PC-3 (cell line): ENCODE measurements around the gene FARS2.

Experiments used
- CTCF ChIP-seq: fragments of 300-600 bp; sonication (generic); conservative IDR thresholded peaks from 2 replicates; pipeline ENCODE4 v1.5.1; 2017; ENCODE audit warnings: antibody characterized with exemption, low read depth, mild to moderate bottlenecking, low read length
- EZH2 ChIP-seq: fragments of 300-600 bp; sonication (generic); IDR thresholded peaks from one replicate; pipeline ENCODE4 v1.6.1; 2017; ENCODE audit warnings: antibody characterized with exemption, mild to moderate bottlenecking, low read length; ENCODE audit not compliant: unreplicated experiment
- EZH2phosphoT487 ChIP-seq: fragments of 300-600 bp; sonication (generic); IDR thresholded peaks from 2 replicates; pipeline ENCODE4 v1.6.1; 2018; ENCODE audit warnings: mild to moderate bottlenecking, antibody characterized with exemption, low read length, borderline replicate concordance

- TF ChIP-seq CTCF (no peak), EZH2 (no peak), EZH2phosphoT487 (no peak)
Observed at GRCh38 chr6:5624256-5624655, 362.9 kb downstream of the FARS2 start.
